ENCODE results near the gene MRPL14.

- TF ChIP-seq, protein P1, sequence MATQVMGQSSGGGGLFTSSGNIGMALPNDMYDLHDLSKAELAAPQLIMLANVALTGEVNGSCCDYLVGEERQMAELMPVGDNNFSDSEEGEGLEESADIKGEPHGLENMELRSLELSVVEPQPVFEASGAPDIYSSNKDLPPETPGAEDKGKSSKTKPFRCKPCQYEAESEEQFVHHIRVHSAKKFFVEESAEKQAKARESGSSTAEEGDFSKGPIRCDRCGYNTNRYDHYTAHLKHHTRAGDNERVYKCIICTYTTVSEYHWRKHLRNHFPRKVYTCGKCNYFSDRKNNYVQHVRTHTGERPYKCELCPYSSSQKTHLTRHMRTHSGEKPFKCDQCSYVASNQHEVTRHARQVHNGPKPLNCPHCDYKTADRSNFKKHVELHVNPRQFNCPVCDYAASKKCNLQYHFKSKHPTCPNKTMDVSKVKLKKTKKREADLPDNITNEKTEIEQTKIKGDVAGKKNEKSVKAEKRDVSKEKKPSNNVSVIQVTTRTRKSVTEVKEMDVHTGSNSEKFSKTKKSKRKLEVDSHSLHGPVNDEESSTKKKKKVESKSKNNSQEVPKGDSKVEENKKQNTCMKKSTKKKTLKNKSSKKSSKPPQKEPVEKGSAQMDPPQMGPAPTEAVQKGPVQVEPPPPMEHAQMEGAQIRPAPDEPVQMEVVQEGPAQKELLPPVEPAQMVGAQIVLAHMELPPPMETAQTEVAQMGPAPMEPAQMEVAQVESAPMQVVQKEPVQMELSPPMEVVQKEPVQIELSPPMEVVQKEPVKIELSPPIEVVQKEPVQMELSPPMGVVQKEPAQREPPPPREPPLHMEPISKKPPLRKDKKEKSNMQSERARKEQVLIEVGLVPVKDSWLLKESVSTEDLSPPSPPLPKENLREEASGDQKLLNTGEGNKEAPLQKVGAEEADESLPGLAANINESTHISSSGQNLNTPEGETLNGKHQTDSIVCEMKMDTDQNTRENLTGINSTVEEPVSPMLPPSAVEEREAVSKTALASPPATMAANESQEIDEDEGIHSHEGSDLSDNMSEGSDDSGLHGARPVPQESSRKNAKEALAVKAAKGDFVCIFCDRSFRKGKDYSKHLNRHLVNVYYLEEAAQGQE (IDR thresholded peaks at IDR 0.05): peak; percentile 43
- TF ChIP-seq YY1 (IDR thresholded peaks at IDR 0.05) (no peak), ATF3 (IDR thresholded peaks at IDR 0.05) (no peak), FOXA1 (IDR thresholded peaks at IDR 0.05) (no peak), JUND (IDR thresholded peaks at IDR 0.05) (peak; percentile 17 to 28), EGR1 (IDR thresholded peaks at IDR 0.05; ENCODE audit: low read depth in 2 of 2) (no peak), MAX (IDR thresholded peaks at IDR 0.05) (no peak), RAD21 (IDR thresholded peaks at IDR 0.05) (no peak), SP1 (IDR thresholded peaks at IDR 0.05) (peak; percentile 52), GABPA (IDR thresholded peaks at IDR 0.05 in 1 of 2, conservative IDR thresholded peaks at IDR 0.05 in 1 of 2) (no peak)
- TF ChIP-seq, protein P2, sequence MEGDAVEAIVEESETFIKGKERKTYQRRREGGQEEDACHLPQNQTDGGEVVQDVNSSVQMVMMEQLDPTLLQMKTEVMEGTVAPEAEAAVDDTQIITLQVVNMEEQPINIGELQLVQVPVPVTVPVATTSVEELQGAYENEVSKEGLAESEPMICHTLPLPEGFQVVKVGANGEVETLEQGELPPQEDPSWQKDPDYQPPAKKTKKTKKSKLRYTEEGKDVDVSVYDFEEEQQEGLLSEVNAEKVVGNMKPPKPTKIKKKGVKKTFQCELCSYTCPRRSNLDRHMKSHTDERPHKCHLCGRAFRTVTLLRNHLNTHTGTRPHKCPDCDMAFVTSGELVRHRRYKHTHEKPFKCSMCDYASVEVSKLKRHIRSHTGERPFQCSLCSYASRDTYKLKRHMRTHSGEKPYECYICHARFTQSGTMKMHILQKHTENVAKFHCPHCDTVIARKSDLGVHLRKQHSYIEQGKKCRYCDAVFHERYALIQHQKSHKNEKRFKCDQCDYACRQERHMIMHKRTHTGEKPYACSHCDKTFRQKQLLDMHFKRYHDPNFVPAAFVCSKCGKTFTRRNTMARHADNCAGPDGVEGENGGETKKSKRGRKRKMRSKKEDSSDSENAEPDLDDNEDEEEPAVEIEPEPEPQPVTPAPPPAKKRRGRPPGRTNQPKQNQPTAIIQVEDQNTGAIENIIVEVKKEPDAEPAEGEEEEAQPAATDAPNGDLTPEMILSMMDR (IDR thresholded peaks at IDR 0.05; ENCODE audit: low read depth, low read length, missing input control): no peak
Measured at GRCh38 chr6:44126320-44127149, 717 bp downstream of the MRPL14 start.

All from liver (tissue), 3 donors.